A673 (cell line): ENCODE measurements around the gene ACOT8. TPM values are rescaled to one million over a fixed set of nuclear protein-coding genes. Genes with fewer than 3 reads are reported as not detected.

Source experiments
- BruUV-seq: library from RNA; stranded (reverse); fragments of 400-500 nt; replicated peaks from 2 replicates; lab custom pipeline; 2021; lab: Mats Ljungman, UMichigan
- CTCF ChIA-PET: fragments of 300-600 bp; sonication (Branson Sonifier 250); formaldehyde crosslinking; loops from one replicate; lab custom pipeline; 2022; ENCODE audit warnings: antibody characterized with exemption; lab: Charles Lee
- POLR2A ChIA-PET: fragments of 300-600 bp; sonication (Branson Sonifier 250); formaldehyde crosslinking; loops from one replicate; lab custom pipeline; 2022; ENCODE audit warnings: antibody characterized with exemption; ENCODE audit not compliant: low non-redundant PET; lab: Charles Lee
- DNase-seq: peaks from one replicate; pipeline ENCODE4 v3.0.0-alpha.2; 2015; ENCODE audit warnings: low spot score
- H3K27ac ChIP-seq: fragments of 200-600 bp; sonication (generic); 2 replicates; pipeline ENCODE4 v1.5.1; 2016; ENCODE audit warnings: mixed run types, low read depth, mild to moderate bottlenecking, mixed read lengths, antibody characterized with exemption, low read length; ENCODE audit not compliant: poor library complexity, severe bottlenecking
- H3K27me3 ChIP-seq: fragments of 200-600 bp; sonication (generic); replicated peaks from 2 replicates; pipeline ENCODE4 v1.6.1; 2017; ENCODE audit warnings: mixed run types, low read depth, mild to moderate bottlenecking, mixed read lengths, antibody characterized with exemption, low read length; ENCODE audit not compliant: insufficient read depth, poor library complexity
- H3K36me3 ChIP-seq: fragments of 200-600 bp; sonication (generic); 2 replicates; pipeline ENCODE4 v1.6.1; 2016; ENCODE audit warnings: mixed run types, mild to moderate bottlenecking, mixed read lengths, antibody characterized with exemption, low read length; ENCODE audit not compliant: insufficient read depth, poor library complexity, severe bottlenecking
- H3K4me1 ChIP-seq: fragments of 200-600 bp; sonication (generic); 2 replicates; pipeline ENCODE4 v1.6.1; 2017; ENCODE audit warnings: mixed run types, mild to moderate bottlenecking, mixed read lengths, antibody characterized with exemption, low read length; ENCODE audit not compliant: insufficient read depth, poor library complexity, severe bottlenecking
- H3K4me3 ChIP-seq: fragments of 200-600 bp; sonication (generic); 2 replicates; pipeline ENCODE4 v1.5.1; 2016; ENCODE audit warnings: low read depth, mixed run types, mild to moderate bottlenecking, mixed read lengths, low read length; ENCODE audit not compliant: poor library complexity, severe bottlenecking
- H3K9me3 ChIP-seq: fragments of 200-600 bp; sonication (generic); 2 replicates; pipeline ENCODE4 v1.6.1; 2016; ENCODE audit warnings: mixed run types, low read depth, mild to moderate bottlenecking, mixed read lengths, antibody characterized with exemption, low read length; ENCODE audit not compliant: poor library complexity, severe bottlenecking
- EZH2 ChIP-seq: fragments of 200-600 bp; sonication (generic); IDR thresholded peaks from 2 replicates; pipeline ENCODE4 v1.6.1; 2017; ENCODE audit warnings: borderline replicate concordance, low read depth, mild to moderate bottlenecking, mixed read lengths, antibody characterized with exemption, low read length; ENCODE audit not compliant: poor library complexity, severe bottlenecking
- intact Hi-C: fragments of 100-400 bp; cut with micrococcal nuclease; formaldehyde crosslinking; loops from one replicate; pipeline ENCODE4 v1.10.0; 2022; ENCODE audit not compliant: unreplicated experiment
- total RNA-seq: library from RNA; stranded (reverse); gene quantifications from 2 replicates; pipeline ENCODE4 v1.2.3, GENCODE V29; 2021
- TF ChIP-seq, protein P1 (sequence below): fragments of 300-800, 200-600 bp; sonication (generic); conservative IDR thresholded peaks from 2 replicates; pipeline ENCODE4 v1.5.1; 2017; ENCODE audit warnings: low read depth, mild to moderate bottlenecking, antibody characterized with exemption, low read length, moderate library complexity, mixed read lengths

The ACOT8 gene
- total RNA-seq, 1 experiment from 2014 or later, result 16.9 TPM

GRCh38 chr20:45813489-45813888 is 43.7 kb downstream of the ACOT8 start:
- Histone ChIP-seq H3K36me3 (peaks cover 79% of the 10 kb centered on the region), H3K27me3 (no peaks in the 10 kb centered on the region), H3K4me3 (peak overlapping the region; percentile 96), H3K4me1 (peaks cover 8% of the 10 kb centered on the region), H3K9me3 (no peaks in the 10 kb centered on the region), H3K27ac (peak overlapping the region; percentile 94)
- TF ChIP-seq, protein P1, sequence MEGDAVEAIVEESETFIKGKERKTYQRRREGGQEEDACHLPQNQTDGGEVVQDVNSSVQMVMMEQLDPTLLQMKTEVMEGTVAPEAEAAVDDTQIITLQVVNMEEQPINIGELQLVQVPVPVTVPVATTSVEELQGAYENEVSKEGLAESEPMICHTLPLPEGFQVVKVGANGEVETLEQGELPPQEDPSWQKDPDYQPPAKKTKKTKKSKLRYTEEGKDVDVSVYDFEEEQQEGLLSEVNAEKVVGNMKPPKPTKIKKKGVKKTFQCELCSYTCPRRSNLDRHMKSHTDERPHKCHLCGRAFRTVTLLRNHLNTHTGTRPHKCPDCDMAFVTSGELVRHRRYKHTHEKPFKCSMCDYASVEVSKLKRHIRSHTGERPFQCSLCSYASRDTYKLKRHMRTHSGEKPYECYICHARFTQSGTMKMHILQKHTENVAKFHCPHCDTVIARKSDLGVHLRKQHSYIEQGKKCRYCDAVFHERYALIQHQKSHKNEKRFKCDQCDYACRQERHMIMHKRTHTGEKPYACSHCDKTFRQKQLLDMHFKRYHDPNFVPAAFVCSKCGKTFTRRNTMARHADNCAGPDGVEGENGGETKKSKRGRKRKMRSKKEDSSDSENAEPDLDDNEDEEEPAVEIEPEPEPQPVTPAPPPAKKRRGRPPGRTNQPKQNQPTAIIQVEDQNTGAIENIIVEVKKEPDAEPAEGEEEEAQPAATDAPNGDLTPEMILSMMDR, result no peak
- no peak for TF ChIP-seq EZH2
- ChIA-PET POLR2A (interaction anchor here (1.2 kb wide), 1 partner anchor 9 kb away, joined by 5 read pairs; no protein-coding TSS in a partner anchor), CTCF (no interaction called here)
- no peak for DNase-seq
- TSS peak; percentile 70 for BruUV-seq
- intact Hi-C loops, result no loop called here

DNA sequence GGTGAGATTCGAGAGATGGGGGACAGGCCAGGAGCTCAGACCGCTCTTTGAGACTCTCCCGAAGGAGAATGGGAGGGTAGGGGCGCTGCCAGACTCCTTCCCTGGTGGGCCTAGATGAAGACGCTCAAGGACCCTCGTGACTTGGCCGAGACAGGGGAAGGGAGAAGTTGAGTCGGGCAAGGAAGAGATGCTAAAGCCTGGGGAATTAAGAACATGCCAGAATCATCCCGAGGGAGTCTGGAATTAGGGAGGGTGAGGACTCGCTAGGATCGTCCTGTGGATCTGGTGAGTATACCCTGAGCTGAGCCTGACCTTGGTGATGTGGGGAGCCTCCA is 44.2 kb downstream of the ACOT8 start:
- intact Hi-C loops, result no loop called here
- peak overlapping the region; percentile 94 for H3K27ac ChIP-seq
- BruUV-seq, result no TSS peak
- peak overlapping the region; percentile 96 for H3K4me3 ChIP-seq
- no peaks in the 10 kb centered on the region for H3K27me3 ChIP-seq
- TF ChIP-seq, protein P1, result no peak
- TF ChIP-seq EZH2, result no peak
- H3K36me3 ChIP-seq, result peaks cover 79% of the 10 kb centered on the region
- POLR2A ChIA-PET, result interaction anchor here (0.6 to 1.2 kb wide), 3 partner anchors 9 to 140 kb away, joined by 3 to 5 read pairs (median 3); no protein-coding TSS in a partner anchor
- DNase-seq, result no peak
- no peaks in the 10 kb centered on the region for H3K9me3 ChIP-seq
- H3K4me1 ChIP-seq, result peaks cover 8% of the 10 kb centered on the region
- CTCF ChIA-PET, result no interaction called here

GRCh38 chr20:45812157-45813005 is 44.8 kb downstream of the ACOT8 start, which contains the start of gene UBE2C:
TSS of gene UBE2C (plus strand) at chr20:45812644. CDS start at chr20:45812696, 52 bp downstream.
- no peaks in the 10 kb centered on the region for H3K27me3 ChIP-seq
- no peak for TF ChIP-seq EZH2
- TF ChIP-seq, protein P1, result no peak
- no peaks in the 10 kb centered on the region for H3K9me3 ChIP-seq
- ChIA-PET POLR2A (interaction anchor here (0.6 to 1.2 kb wide), 3 partner anchors 10 to 140 kb away, joined by 3 to 5 read pairs (median 3); no protein-coding TSS in a partner anchor), CTCF (no interaction called here)
- peak within 1 kb of the TSS; percentile 96 for H3K4me3 ChIP-seq
- DNase-seq, result peak; percentile 100
- intact Hi-C loops, result no loop called here
- peaks cover 81% of the 10 kb centered on the region for H3K36me3 ChIP-seq
- peaks cover 8% of the 10 kb centered on the region for H3K4me1 ChIP-seq
- BruUV-seq, result no TSS peak
- H3K27ac ChIP-seq, result peak within 1 kb of the TSS; percentile 94
